Measurements from ENCODE around the gene OR2T10.
A peak's percentile ranks its signal among the peaks of the same experiment; 100 is the strongest.
"Not testable (repeated sequence)": the region's sequence is repeated elsewhere in the genome, so short reads cannot be mapped to it uniquely, and the experiment has no call there.

Gene OR2T10

GRCh38 chr1:248593226-248593625 lies 4.3 kb downstream of the OR2T10 start:
- no peak for DNase-seq

- DNase-seq = no peak
These were observed 4.8 kb downstream of the OR2T10 start for GRCh38 chr1:248592655-248593054.

- DNase-seq = no peak
These were observed 7.4 kb downstream of the OR2T10 start for GRCh38 chr1:248590055-248590454.

- no peak for DNase-seq
These were observed 8.2 kb downstream of the OR2T10 start for GRCh38 chr1:248589334-248589733.

GRCh38 chr1:248585266-248585665 lies 12.2 kb downstream of the OR2T10 start:
- DNase-seq = peak; percentile 9

- peak; percentile 19 for DNase-seq
These were observed 21.1 kb downstream of the OR2T10 start for GRCh38 chr1:248576260-248576980.

- DNase-seq = not testable (repeated sequence)
These were observed 22.8 kb downstream of the OR2T10 start, which contains the start of gene OR2T34 for GRCh38 chr1:248574657-248575056. TSS of gene OR2T34 (minus strand) at chr1:248574757. CDS start at chr1:248574757, 0 bp downstream.

GRCh38 chr1:248573856-248574255 lies 23.6 kb downstream of the OR2T10 start:
- not testable (repeated sequence) for DNase-seq

- not testable (repeated sequence) for DNase-seq
These were observed 25.5 kb downstream of the OR2T10 start for GRCh38 chr1:248572049-248572448.

GRCh38 chr1:248570811-248571210 lies 26.7 kb downstream of the OR2T10 start:
- not testable (repeated sequence) for DNase-seq

GRCh38 chr1:248569049-248569448 lies 28.5 kb downstream of the OR2T10 start:
- not testable (repeated sequence) for DNase-seq

- DNase-seq = peak; percentile 9
These were observed 31.7 kb downstream of the OR2T10 start for GRCh38 chr1:248565530-248566373.

GRCh38 chr1:248562672-248563071 lies 34.8 kb downstream of the OR2T10 start, which contains the start of gene OR2T29:
TSS of gene OR2T29 (minus strand) at chr1:248562772. CDS start at chr1:248559491, 3,281 bp downstream.
- not testable (repeated sequence) for DNase-seq

GRCh38 chr1:248551027-248551426 lies 46.5 kb downstream of the OR2T10 start:
- not testable (repeated sequence) for DNase-seq

GRCh38 chr1:248547383-248547782 lies 50.1 kb downstream of the OR2T10 start:
- not testable (repeated sequence) for DNase-seq

Data from activated CD4-positive, alpha-beta T cell treated with anti-CD3 and anti-CD28 coated beads, Interleukin-2, Interleukin-6, amounts not matched to agents 100 ng/mL and 50 ng/mL, durations not matched to agents 16 hours and 8 hours (primary cell).